IPS DF 6.9 (cell line): ENCODE data around the gene SIM2.

Experiments
- DNase-seq: peaks from one replicate; pipeline ENCODE4 v3.0.0-alpha.2; 2013; ENCODE audit warnings: low read depth, low spot score
- H3K27ac ChIP-seq: one replicate; pipeline ENCODE4 v1.5.1; 2013; ENCODE audit warnings: low read length, control low read depth
- H3K27me3 ChIP-seq: 2 replicates; pipeline ENCODE4 v1.6.1; 2013; ENCODE audit warnings: mild to moderate bottlenecking, low read length; ENCODE audit not compliant: control insufficient read depth, insufficient read depth
- H3K36me3 ChIP-seq: 2 replicates; pipeline ENCODE4 v1.6.1; 2013; ENCODE audit warnings: low read length; ENCODE audit not compliant: control insufficient read depth, insufficient read depth
- H3K4me1 ChIP-seq: 2 replicates; pipeline ENCODE4 v1.6.1; 2013; ENCODE audit warnings: low read length; ENCODE audit not compliant: control insufficient read depth, insufficient read depth
- H3K4me3 ChIP-seq: 2 replicates; pipeline ENCODE4 v1.5.1; 2013; ENCODE audit warnings: mild to moderate bottlenecking, low read length
- H3K9me3 ChIP-seq: 2 replicates; pipeline ENCODE4 v1.6.1; 2013; ENCODE audit warnings: low read length, inconsistent platforms; ENCODE audit not compliant: control insufficient read depth, insufficient read depth
- WGBS: extraction: QIAGEN DNeasy Blood & Tissue Kit; methylation state at CpG from one replicate; pipeline ENCODE4 v1.1.7; 2013; ENCODE audit warnings: mixed read lengths, missing lambda C conversion rate; ENCODE audit not compliant: insufficient read length, insufficient coverage; 5-methylcytosine and 5-hydroxymethylcytosine counted together

SIM2 gene

DNA sequence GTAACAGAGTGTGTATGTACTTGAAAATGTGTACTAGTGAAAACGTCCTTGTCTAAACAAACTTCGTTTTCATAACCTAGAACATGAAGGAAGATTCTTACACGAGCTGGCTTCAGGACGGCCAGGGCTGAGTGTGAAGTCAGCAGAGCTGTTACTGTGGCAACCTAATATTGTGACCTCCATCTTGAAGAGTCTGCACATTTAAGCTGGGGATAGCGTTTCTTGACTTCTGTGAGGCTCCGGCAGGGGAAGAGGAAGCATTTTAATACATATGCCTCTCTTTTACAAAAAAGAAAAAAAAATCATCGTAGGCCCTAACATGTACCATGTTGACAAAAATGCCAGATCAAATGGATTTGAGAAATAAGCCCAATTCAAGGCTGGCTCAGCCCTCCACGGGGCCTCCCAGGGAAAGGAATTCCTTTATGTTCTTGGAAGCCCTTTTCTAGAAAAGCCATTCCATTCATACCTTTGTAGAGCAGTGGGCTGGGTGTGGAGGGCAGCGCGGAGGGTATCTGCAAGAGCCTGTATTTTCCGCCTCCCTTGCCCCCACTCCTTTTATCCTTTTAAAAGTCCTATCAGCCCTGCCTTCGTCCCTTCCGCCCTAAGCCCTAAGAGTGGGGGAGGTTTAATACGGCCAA lies 51.1 kb downstream of the SIM2 start:
- no CpG with 5 or more reads among the region's 14 CpGs for WGBS
- H3K4me1 ChIP-seq, result peaks cover 8% of the 10 kb centered on the region

GRCh38 chr21:36750576-36750959 lies 51.7 kb downstream of the SIM2 start:
- no peak for DNase-seq
- H3K9me3 ChIP-seq, result no peaks in the 10 kb centered on the region
- peaks cover 2% of the 10 kb centered on the region; the same call in 1 of the 2 replicates for H3K27me3 ChIP-seq
- WGBS, result no CpG with 5 or more reads among the region's 2 CpGs
- H3K36me3 ChIP-seq, result no peaks in the 10 kb centered on the region
- peaks cover 8% of the 10 kb centered on the region for H3K4me1 ChIP-seq
- H3K27ac ChIP-seq, result no peak overlapping the region
- H3K4me3 ChIP-seq, result no peak overlapping the region

More for the DNA sequence above, 51.1 kb downstream of the SIM2 start:
- H3K27me3 ChIP-seq, result peaks cover 2% of the 10 kb centered on the region; the same call in 1 of the 2 replicates
- no peak overlapping the region for H3K4me3 ChIP-seq
- peak; percentile 61 for DNase-seq
- no peak overlapping the region for H3K27ac ChIP-seq
- no peaks in the 10 kb centered on the region for H3K9me3 ChIP-seq
- no peaks in the 10 kb centered on the region for H3K36me3 ChIP-seq

GRCh38 chr21:36751383-36751782 lies 52.5 kb downstream of the SIM2 start:
- Histone ChIP-seq H3K4me3 (no peak overlapping the region), H3K4me1 (peaks cover 8% of the 10 kb centered on the region), H3K36me3 (no peaks in the 10 kb centered on the region), H3K27ac (peak overlapping the region; percentile 26), H3K27me3 (peaks cover 2% of the 10 kb centered on the region; the same call in 1 of the 2 replicates), H3K9me3 (no peaks in the 10 kb centered on the region)
- WGBS, result no CpG with 5 or more reads among the region's 10 CpGs
- DNase-seq, result no peak

GRCh38 chr21:36753556-36753955 lies 54.6 kb downstream of the SIM2 start:
- no peak overlapping the region for H3K27ac ChIP-seq
- no CpG with 5 or more reads among the region's 3 CpGs for WGBS
- no peaks in the 10 kb centered on the region for H3K9me3 ChIP-seq
- H3K36me3 ChIP-seq, result no peaks in the 10 kb centered on the region
- H3K4me1 ChIP-seq, result peaks cover 8% of the 10 kb centered on the region
- no peaks in the 10 kb centered on the region for H3K27me3 ChIP-seq
- DNase-seq, result no peak
- H3K4me3 ChIP-seq, result no peak overlapping the region

GRCh38 chr21:36754241-36754898 lies 55.5 kb downstream of the SIM2 start:
- H3K4me3 ChIP-seq, result no peak overlapping the region
- H3K27me3 ChIP-seq, result no peaks in the 10 kb centered on the region
- H3K4me1 ChIP-seq, result peaks cover 7% of the 10 kb centered on the region
- no peak overlapping the region for H3K27ac ChIP-seq
- H3K36me3 ChIP-seq, result no peaks in the 10 kb centered on the region
- no peak for DNase-seq
- no CpG with 5 or more reads among the region's 22 CpGs for WGBS
- no peaks in the 10 kb centered on the region for H3K9me3 ChIP-seq

DNA sequence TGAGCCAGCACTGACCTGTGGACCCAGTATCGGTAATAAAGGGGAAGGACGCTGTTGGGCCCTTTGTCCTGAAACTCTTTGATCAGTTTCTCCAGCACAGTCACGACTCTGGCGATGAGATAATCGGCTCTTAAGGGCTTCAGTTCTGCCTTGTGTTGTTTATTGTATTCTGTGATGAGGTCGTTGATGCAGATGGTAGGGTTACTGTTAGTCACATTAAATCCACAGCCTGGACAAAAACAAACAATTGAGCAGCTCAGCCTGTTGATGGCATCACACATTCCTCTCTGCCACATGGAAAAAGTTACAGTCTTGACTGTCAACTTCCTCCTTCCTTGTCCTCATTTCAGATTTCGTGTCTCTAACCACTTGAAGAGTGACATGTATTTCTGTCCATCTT lies 57.6 kb downstream of the SIM2 start:
- Histone ChIP-seq H3K4me3 (no peak overlapping the region), H3K9me3 (no peaks in the 10 kb centered on the region), H3K4me1 (peaks cover 1% of the 10 kb centered on the region; the same call in 1 of the 2 replicates), H3K27me3 (no peaks in the 10 kb centered on the region), H3K27ac (no peak overlapping the region), H3K36me3 (no peaks in the 10 kb centered on the region)
- no peak for DNase-seq
- no CpG with 5 or more reads among the region's 7 CpGs for WGBS

DNA sequence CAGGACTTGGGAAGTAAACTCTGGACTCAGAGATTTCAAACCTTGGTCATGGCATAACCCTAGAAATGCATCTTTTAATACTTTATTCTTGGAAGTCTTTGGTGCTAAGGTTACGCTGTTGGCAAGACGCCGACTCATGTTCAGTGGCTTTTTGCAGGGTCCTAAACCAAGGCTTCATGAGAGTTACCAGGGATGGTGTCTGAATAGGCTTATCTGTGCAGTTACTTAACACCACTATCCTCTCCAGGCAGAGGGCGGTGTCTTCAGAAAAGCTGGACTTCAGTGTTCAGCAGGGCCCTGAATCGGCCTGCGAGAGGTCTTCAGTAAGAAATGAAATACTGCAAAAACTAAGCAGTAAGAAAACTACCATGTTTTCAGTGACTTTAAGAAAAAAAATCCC lies 58.3 kb downstream of the SIM2 start:
- Histone ChIP-seq H3K4me1 (no peaks in the 10 kb centered on the region), H3K27ac (no peak overlapping the region), H3K9me3 (no peaks in the 10 kb centered on the region), H3K27me3 (no peaks in the 10 kb centered on the region), H3K36me3 (no peaks in the 10 kb centered on the region), H3K4me3 (no peak overlapping the region)
- no peak for DNase-seq
- no CpG with 5 or more reads among the region's 6 CpGs for WGBS

GRCh38 chr21:36759348-36760083 lies 60.6 kb downstream of the SIM2 start:
- WGBS, result no CpG with 5 or more reads among the region's 12 CpGs
- H3K4me1 ChIP-seq, result no peaks in the 10 kb centered on the region
- H3K27ac ChIP-seq, result no peak overlapping the region
- H3K27me3 ChIP-seq, result no peaks in the 10 kb centered on the region
- no peaks in the 10 kb centered on the region for H3K36me3 ChIP-seq
- H3K9me3 ChIP-seq, result no peaks in the 10 kb centered on the region
- DNase-seq, result no peak
- no peak overlapping the region for H3K4me3 ChIP-seq

- DNase-seq, result no peak
- Histone ChIP-seq H3K4me1 (no peaks in the 10 kb centered on the region), H3K9me3 (no peaks in the 10 kb centered on the region), H3K4me3 (no peak overlapping the region), H3K27ac (no peak overlapping the region), H3K36me3 (no peaks in the 10 kb centered on the region), H3K27me3 (no peaks in the 10 kb centered on the region)
- no CpG with 5 or more reads among the region's 11 CpGs for WGBS
These were observed 62.8 kb downstream of the SIM2 start for GRCh38 chr21:36761685-36762084.

- Histone ChIP-seq H3K9me3 (no peaks in the 10 kb centered on the region), H3K36me3 (no peaks in the 10 kb centered on the region), H3K27me3 (no peaks in the 10 kb centered on the region), H3K4me1 (0 out of 2 replicates have a peak, but pooled peaks cover 1% of the 10 kb centered on the region), H3K4me3 (no peak overlapping the region), H3K27ac (no peak overlapping the region)
- WGBS, result no CpG with 5 or more reads among the region's 9 CpGs
- no peak for DNase-seq
These were observed 63.7 kb downstream of the SIM2 start for GRCh38 chr21:36762642-36763041.
